Measurements from ENCODE around the gene HOXD9. TPM values are rescaled to one million over a fixed set of nuclear protein-coding genes. Genes with fewer than 3 reads are reported as not detected.
A peak's percentile ranks its signal among the peaks of the same experiment; 100 is the strongest.

The HOXD9 gene
- total RNA-seq, 4 donors from 2014 or later: 0.47 to 2.9 (median 1.2) TPM

GRCh38 chr2:176096986-176097819 is 25.3 kb upstream of the HOXD9 start:
- H3K4me1 ChIP-seq: peaks cover 0 to 57% (median 24%) of the 10 kb centered on the region in 3 donors
- no peaks in the 10 kb centered on the region for H3K9me3 ChIP-seq
- TF ChIP-seq, protein P1, sequence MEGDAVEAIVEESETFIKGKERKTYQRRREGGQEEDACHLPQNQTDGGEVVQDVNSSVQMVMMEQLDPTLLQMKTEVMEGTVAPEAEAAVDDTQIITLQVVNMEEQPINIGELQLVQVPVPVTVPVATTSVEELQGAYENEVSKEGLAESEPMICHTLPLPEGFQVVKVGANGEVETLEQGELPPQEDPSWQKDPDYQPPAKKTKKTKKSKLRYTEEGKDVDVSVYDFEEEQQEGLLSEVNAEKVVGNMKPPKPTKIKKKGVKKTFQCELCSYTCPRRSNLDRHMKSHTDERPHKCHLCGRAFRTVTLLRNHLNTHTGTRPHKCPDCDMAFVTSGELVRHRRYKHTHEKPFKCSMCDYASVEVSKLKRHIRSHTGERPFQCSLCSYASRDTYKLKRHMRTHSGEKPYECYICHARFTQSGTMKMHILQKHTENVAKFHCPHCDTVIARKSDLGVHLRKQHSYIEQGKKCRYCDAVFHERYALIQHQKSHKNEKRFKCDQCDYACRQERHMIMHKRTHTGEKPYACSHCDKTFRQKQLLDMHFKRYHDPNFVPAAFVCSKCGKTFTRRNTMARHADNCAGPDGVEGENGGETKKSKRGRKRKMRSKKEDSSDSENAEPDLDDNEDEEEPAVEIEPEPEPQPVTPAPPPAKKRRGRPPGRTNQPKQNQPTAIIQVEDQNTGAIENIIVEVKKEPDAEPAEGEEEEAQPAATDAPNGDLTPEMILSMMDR (IDR thresholded peaks at IDR 0.05): peak in 3 of 4 experiments; percentile 54 to 88 (median 61)
- TF ChIP-seq POLR2A (IDR thresholded peaks at IDR 0.05): no peak
- 3% methylated on average over 23 to 42 of the region's 45 CpGs for WGBS, 2 donors (ENCODE audit: low coverage in 1 of 2)
- H3K27me3 ChIP-seq: peaks cover 100% of the 10 kb centered on the region
- H3K36me3 ChIP-seq: no peaks in the 10 kb centered on the region
- no peak overlapping the region for H3K27ac ChIP-seq
- H3K4me3 ChIP-seq: peak overlapping the region; percentile 5 to 46
- peak; percentile 69 for ATAC-seq

GRCh38 chr2:176097820-176098365 is 24.6 kb upstream of the HOXD9 start:
- H3K4me3 ChIP-seq: peak overlapping the region in 1 of 2 donors; percentile 46
- WGBS, 2 donors (ENCODE audit: low coverage in 1 of 2): 0 to 3% methylated on average over 6 to 7 of the region's 18 CpGs
- ATAC-seq: no peak
- H3K27ac ChIP-seq: no peak overlapping the region
- no peak for TF ChIP-seq POLR2AphosphoS5 (IDR thresholded peaks at IDR 0.05)
- TF ChIP-seq EP300 (IDR thresholded peaks at IDR 0.05): no peak
- TF ChIP-seq, protein P1 (IDR thresholded peaks at IDR 0.05): no peak
- TF ChIP-seq POLR2A (IDR thresholded peaks at IDR 0.05): no peak
- peaks cover 0 to 50% (median 20%) of the 10 kb centered on the region in 3 donors for H3K4me1 ChIP-seq
- peaks cover 100% of the 10 kb centered on the region for H3K27me3 ChIP-seq
- no peaks in the 10 kb centered on the region for H3K9me3 ChIP-seq
- no peaks in the 10 kb centered on the region for H3K36me3 ChIP-seq

GRCh38 chr2:176098366-176099158 is 24.0 kb upstream of the HOXD9 start:
- no peak overlapping the region for H3K27ac ChIP-seq
- H3K27me3 ChIP-seq: peaks cover 100% of the 10 kb centered on the region
- 0% methylated on average over 3 of the region's 35 CpGs; no CpG with 5 or more reads in 1 of the 2 donors for WGBS, 2 donors (ENCODE audit: low coverage in 1 of 2)
- H3K4me3 ChIP-seq: no peak overlapping the region
- TF ChIP-seq POLR2A (IDR thresholded peaks at IDR 0.05) (no peak), EP300 (IDR thresholded peaks at IDR 0.05) (no peak)
- H3K36me3 ChIP-seq: no peaks in the 10 kb centered on the region
- ATAC-seq: no peak
- no peaks in the 10 kb centered on the region for H3K9me3 ChIP-seq
- peaks cover 0 to 43% (median 13%) of the 10 kb centered on the region in 3 donors for H3K4me1 ChIP-seq

DNA sequence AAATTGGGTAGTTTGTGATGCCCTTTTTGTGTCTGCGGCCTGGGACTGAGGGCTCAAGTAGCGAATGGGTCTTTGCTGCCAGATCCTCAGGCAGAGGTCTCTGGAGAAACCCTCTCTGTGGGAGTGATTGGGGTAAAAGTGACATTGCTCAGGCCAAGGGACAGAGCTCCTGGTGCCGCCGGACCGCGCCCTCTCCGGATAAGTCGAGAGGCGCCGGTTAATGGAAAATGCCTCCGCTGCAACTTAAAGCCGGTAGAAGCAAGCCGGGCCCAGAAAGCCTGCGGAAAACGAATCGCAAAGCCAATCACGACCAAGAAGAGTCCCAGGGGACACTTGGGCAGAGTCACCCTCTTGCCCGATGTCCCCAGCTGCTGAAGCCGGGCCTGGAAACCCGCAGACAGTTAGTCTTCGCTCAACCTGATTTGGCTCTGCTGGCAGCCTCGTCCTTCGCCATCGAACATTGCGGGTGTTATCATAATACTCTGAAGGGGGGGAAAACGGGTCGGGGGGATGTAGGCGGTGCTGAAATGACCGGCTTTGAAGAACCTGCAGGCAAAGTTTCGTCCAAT is 23.3 kb upstream of the HOXD9 start:
- Histone ChIP-seq H3K36me3 (no peaks in the 10 kb centered on the region), H3K27ac (no peak overlapping the region), H3K4me3 (no peak overlapping the region), H3K27me3 (peaks cover 100% of the 10 kb centered on the region), H3K9me3 (no peaks in the 10 kb centered on the region), H3K4me1 (peaks cover 0 to 47% (median 19%) of the 10 kb centered on the region in 3 donors)
- no peak for TF ChIP-seq EP300 (IDR thresholded peaks at IDR 0.05)
- TF ChIP-seq POLR2A (IDR thresholded peaks at IDR 0.05): no peak
- no peak for TF ChIP-seq POLR2AphosphoS5 (IDR thresholded peaks at IDR 0.05)
- TF ChIP-seq, protein P1 (IDR thresholded peaks at IDR 0.05): no peak
- no peak for ATAC-seq
- WGBS, 2 donors (ENCODE audit: low coverage in 1 of 2): 0 to 8% methylated on average over 3 to 14 of the region's 30 CpGs
